GM12801 (cell line): ENCODE measurements around the gene MAB21L4.

Experiments
- TF ChIP-seq, protein P1 (sequence below): IDR thresholded peaks from one replicate; pipeline ENCODE4 v1.5.1; 2011; ENCODE audit warnings: control low read depth; ENCODE audit not compliant: insufficient read length; ENCODE audit errors: extremely low read depth

Gene MAB21L4

DNA sequence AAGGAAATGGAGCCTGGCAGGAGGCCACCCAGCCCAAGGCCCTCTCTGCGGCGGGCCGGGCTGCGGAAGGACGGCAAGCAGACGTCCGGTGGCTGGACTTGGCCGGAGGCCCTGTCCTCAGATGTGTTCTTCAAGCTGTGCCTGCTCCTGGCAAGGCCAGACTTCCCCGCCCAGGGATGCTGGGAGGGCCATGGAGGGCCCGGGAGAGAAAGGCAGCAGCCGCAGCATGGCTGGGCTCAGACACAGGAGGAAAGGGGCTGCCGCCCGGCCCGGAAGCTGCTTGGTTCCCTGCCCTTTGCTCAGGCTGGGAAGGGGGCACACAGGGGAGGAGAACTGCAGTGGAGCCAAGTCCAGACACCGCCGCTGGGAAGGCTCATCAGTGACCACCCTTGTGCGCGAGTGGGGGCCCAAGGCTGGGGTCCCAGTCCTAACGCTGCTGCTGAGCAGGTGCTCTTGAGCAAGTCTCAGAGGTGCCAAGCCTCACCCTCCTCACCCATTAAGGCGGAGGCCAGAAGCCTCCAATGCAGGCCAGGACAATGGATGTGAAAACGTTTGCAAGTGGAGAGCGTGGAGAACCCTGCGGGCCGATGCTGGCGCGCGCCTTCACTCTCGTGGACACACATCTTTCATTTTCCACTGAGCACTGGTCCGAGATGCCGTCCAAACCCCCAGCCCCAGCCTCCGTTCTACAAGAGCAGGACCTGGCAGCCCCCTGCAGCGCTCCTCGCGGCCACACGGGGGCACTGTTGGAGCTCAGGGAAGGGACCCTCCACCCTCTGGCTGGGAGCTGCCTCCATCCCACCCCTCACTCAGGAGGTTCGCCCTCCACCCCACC lies 18.1 kb upstream of the MAB21L4 start:
- TF ChIP-seq, protein P1, sequence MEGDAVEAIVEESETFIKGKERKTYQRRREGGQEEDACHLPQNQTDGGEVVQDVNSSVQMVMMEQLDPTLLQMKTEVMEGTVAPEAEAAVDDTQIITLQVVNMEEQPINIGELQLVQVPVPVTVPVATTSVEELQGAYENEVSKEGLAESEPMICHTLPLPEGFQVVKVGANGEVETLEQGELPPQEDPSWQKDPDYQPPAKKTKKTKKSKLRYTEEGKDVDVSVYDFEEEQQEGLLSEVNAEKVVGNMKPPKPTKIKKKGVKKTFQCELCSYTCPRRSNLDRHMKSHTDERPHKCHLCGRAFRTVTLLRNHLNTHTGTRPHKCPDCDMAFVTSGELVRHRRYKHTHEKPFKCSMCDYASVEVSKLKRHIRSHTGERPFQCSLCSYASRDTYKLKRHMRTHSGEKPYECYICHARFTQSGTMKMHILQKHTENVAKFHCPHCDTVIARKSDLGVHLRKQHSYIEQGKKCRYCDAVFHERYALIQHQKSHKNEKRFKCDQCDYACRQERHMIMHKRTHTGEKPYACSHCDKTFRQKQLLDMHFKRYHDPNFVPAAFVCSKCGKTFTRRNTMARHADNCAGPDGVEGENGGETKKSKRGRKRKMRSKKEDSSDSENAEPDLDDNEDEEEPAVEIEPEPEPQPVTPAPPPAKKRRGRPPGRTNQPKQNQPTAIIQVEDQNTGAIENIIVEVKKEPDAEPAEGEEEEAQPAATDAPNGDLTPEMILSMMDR, result peak; percentile 32

DNA sequence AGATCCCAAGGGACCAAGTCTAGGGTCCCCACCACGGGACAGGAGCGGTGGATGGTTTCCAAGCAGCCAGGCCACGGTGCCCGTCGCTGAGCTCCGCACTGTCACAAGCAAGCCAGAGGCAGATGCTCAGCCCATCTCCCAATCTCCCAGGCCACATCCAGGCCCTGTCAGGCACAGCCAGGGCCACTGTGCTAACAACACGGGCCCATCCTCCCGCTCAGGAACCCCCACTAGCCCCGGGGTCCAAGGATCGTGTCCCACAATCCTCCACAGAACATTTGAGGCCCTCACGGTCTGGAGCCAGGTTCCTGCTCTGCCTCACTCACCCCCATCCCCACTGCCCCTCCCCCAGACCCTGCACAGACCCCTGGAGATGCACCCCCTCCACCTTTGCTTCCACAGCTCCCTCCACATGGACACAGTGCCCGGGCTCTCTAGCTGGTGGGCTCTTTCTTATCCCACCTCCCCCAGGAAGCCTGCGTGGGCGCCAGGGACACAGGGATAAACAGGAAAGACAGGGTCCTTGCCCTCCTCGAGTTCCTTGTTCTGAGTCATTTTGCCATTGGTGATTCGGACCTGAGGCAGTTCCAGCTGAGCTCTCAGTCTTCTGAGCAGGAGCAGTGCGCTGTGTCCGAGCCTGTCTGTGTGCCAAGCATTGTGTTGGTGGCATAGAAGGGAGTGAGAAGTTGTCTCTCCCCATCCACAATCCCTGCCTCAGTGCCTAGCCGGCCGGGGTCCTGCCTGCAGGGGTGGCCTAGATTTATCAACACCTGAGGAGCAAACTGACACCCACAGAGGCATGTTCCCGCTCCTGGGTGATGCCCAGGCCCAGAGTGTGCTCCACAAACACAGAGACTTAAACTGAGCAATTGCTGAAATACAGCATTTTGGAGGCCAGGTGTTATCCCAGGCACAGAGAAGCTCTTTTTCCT lies 17.2 kb upstream of the MAB21L4 start:
- TF ChIP-seq, protein P1, result no peak

DNA sequence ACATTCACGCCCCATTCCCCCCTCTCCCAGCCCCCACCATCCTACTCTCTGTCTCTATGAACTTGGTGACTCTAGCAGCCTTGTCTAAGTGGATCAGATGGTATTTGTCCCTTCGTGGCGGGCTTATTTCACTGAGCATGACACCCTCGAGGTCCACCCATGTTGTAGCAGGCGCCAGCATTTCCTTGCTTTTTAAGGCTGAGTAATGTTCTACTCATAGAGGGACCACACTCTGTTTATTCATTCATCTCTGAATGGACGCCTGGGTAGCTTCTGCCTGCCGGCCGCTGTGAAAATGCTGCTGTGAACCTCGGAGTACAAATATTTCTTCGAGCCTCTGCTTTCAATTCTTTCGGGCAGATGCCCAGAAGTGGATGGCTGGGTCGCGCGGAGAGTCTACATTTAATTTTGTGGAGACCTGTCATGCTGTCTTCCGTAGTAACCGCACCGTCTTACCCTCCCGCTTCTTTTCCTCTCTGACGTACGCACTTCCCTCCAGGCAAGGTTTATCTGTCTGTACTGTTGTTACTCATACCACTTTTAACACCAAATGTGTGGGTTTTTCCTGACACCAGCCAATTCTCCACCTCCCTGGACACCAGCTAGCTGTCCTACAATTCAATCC lies 15.8 kb upstream of the MAB21L4 start:
- TF ChIP-seq, protein P1, result no peak

DNA sequence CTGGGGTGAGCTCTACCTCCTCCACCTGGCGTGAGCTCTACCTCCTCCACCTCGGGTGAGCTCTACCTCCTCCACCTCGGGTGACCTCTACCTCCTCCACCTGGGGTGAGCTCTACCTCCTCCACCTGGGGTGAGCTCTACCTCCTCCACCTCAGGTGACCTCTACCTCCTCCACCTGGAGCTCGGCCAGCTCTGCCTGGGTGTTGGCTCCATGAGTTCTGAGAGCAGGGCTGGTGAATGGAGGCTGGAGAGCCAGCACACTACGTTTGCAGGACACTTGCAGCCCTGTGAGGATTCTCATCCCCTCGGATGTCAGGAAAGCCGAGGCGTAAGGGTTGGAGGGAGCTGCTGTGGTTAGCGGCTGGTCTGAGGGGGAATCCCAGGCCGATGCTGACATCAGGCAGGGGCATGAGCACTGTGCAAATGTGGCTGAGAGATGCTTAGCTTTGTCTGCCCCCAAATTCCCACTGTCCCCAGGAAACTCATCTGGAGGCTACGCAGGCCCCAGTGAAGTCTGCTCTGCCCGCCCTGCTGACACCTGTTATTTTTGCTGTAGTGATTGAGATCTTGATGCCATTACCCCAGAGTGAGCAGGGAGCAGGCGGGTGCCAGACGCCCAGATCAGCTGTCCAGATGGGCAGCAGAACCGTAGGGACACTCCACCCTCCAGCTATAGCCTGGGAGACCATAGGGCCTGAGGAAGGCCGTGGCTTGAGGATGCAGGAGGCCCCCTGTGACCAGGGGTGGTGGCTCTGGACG lies 13.4 kb upstream of the MAB21L4 start:
- TF ChIP-seq, protein P1, result no peak

DNA sequence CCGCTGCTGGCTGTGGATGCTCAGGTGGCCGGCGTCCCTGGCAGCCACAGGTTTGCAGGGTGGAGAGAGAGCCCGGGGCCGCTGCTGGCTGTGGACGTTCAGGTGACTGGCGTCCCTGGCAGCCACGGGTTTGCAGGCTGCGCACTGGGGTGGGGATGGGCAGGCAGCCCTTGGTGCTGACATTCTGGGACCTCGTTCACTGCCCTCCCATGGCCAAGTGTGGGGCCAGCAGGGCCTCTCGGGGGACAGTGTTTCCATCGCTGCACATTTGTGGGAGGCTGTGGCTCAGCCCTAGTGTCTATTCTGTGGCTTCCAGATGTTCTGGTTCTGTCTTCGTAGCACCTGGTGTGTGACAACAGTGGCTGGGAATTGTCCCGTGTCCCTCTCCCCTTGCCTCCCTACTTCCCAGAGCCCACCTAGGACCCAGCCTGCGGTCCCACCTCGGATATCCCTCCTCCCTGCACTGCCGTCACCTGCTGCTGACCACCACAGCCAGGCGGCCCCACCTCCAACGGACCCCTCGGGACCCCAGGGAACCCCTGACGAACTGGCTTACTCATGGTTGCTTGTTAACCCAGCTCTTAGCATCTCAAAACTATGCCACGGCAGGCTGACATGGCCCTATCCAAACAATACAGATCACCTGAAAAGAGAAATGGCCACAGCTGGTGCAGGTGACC lies 11.1 kb upstream of the MAB21L4 start:
- TF ChIP-seq, protein P1, result no peak

DNA sequence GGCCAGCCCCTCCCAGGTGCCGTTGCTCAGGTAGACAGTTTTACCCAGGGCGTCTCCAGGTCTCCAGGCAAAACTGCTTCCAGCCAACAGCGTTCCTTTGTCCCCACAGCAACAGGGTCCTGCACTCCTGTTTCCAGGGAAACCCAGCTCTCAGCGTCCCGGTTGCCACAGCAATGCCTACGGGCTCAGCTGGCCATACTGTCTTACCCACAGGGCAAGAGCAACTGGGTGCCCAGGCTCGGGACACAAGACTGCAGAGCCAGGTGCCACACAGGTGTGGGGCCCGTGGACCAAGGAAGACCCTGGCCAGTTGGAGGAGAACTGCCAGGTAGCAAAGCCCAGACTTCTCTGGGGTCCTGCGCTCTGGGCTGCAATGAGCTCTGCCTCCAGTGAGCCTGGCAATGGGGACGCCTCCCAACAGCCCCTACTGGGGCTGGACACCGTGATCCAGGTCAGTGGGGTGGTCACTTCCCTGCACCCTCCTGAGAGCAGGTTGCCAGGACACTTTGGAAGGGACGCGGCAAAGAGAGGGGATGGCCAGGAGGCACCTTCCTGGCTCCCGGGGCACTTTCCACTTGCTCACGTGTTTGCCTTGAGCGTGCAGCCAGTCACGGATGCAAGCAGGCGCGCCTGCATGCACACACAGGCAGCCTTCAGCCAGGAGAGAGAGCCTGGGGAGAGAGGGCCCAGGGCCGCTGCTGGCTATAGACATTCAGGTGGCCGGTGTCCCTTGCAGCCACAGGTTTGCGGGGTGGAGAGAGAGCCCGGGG lies 10.4 kb upstream of the MAB21L4 start, which contains the start of gene CROCC2:
TSS of gene CROCC2 (plus strand) at position 196 of the 770 bp plus-strand sequence. CDS start at position 374, 178 bp downstream.
- TF ChIP-seq, protein P1, result no peak
